HCT116 (cell line): ENCODE results near the gene SLC7A9. TPM values are rescaled to one million over a fixed set of nuclear protein-coding genes. Genes with fewer than 3 reads are reported as not detected.
"Not testable (repeated sequence)": the region's sequence is repeated elsewhere in the genome, so short reads cannot be mapped to it uniquely, and the experiment has no call there.

Experiments used
- ATAC-seq: fragments of 200-7000 bp; cut with Tn5 transposase; 2 replicates; pipeline ENCODE4 v1.9.1; 2020; ENCODE audit warnings: mild to moderate bottlenecking, moderate library complexity
- BruUV-seq: library from RNA; stranded (reverse); fragments of 400-500 nt; replicated peaks from 2 replicates; lab custom pipeline; 2021; lab: Mats Ljungman, UMichigan
- CTCF ChIA-PET: fragments of 300-600 bp; sonication (Branson Sonifier 250); formaldehyde crosslinking; loops from one replicate; lab custom pipeline; 2021; ENCODE audit warnings: antibody characterized with exemption; lab: Charles Lee
- POLR2A ChIA-PET: fragments of 300-600, 350-600 bp; sonication (Branson Sonifier 250); formaldehyde crosslinking; loops from one replicate; lab custom pipeline; 2021; ENCODE audit warnings: antibody characterized with exemption; lab: Charles Lee
- RAD21 ChIA-PET, 2 experiments: fragments of 300-600 bp; sonication (Branson Sonifier 250); formaldehyde crosslinking; loops; one replicate each; lab custom pipeline; 2023; ENCODE audit warnings: low total read pairs in 2 of 2; ENCODE audit not compliant: uncharacterized antibody in 2 of 2, unreplicated experiment in 2 of 2, low non-redundant PET in 1 of 2; lab: Charles Lee
- DNase-seq: peaks from one replicate; pipeline ENCODE4 v3.0.0-alpha.2; 2010; ENCODE audit warnings: low read depth, low spot score
- H2AFZ ChIP-seq: fragments of 200-600 bp; shearing (Covaris generic), sonication (generic); 2 replicates; pipeline ENCODE4 v1.6.1; 2017; ENCODE audit warnings: low read depth, mixed run types, mixed read lengths, antibody characterized with exemption, low read length; ENCODE audit not compliant: poor library complexity, severe bottlenecking
- H3K27ac ChIP-seq: 2 replicates; pipeline ENCODE4 v1.5.1; 2012; ENCODE audit warnings: low read depth, low read length
- H3K27me3 ChIP-seq: fragments of 200-600 bp; sonication (generic); 2 replicates; pipeline ENCODE4 v1.6.1; 2016; ENCODE audit warnings: mixed run types, low read length, mixed read lengths; ENCODE audit not compliant: insufficient read depth
- H3K36me3 ChIP-seq, 2 experiments: fragments of 200-500 bp in 1 of 2; fragments of 200-600 bp in 1 of 2; sonication (Bioruptor generic) in 1 of 2; sonication (generic) in 1 of 2; 2 replicates each; pipeline versions ENCODE4 v1.5.1 to v1.6.1; 2014 to 2016; ENCODE audit warnings: low read length in 2 of 2, inconsistent platforms in 1 of 2, mixed read lengths in 1 of 2, mixed run types in 1 of 2; ENCODE audit not compliant: insufficient read depth in 2 of 2, control insufficient read depth in 1 of 2
- H3K4me1 ChIP-seq, 2 experiments: fragments of 200-600 bp in 1 of 2; sonication (generic) in 1 of 2; 2 replicates each; pipeline versions ENCODE4 v1.5.1 to v1.6.1; 2012 to 2017; ENCODE audit warnings: low read length in 2 of 2, inconsistent platforms in 1 of 2, mild to moderate bottlenecking in 1 of 2, mixed read lengths in 1 of 2, mixed run types in 1 of 2, moderate library complexity in 1 of 2; ENCODE audit not compliant: insufficient read depth in 2 of 2, control insufficient read depth in 1 of 2
- H3K4me2 ChIP-seq: fragments of 200-600 bp; sonication (generic); 2 replicates; pipeline ENCODE4 v1.6.1; 2017; ENCODE audit warnings: mixed run types, low read length, mixed read lengths
- H3K4me3 ChIP-seq, 2 experiments: fragments of 200-600 bp in 1 of 2; sonication (generic) in 1 of 2; replicated peaks in 1 of 2; 2 replicates each; pipeline ENCODE4 v1.5.1; 2011 to 2016; ENCODE audit warnings: low read length in 2 of 2, control low read depth in 1 of 2, low read depth in 1 of 2, mild to moderate bottlenecking in 1 of 2, mixed read lengths in 1 of 2, mixed run types in 1 of 2
- H3K79me2 ChIP-seq: fragments of 200-600 bp; sonication (generic); 2 replicates; pipeline ENCODE4 v1.6.1; 2017; ENCODE audit warnings: mild to moderate bottlenecking, mixed run types, low read length, moderate library complexity, mixed read lengths; ENCODE audit not compliant: insufficient read depth
- H3K9ac ChIP-seq: fragments of 200-600 bp; sonication (generic); 2 replicates; pipeline ENCODE4 v1.6.1; 2016; ENCODE audit warnings: low read length, mixed read lengths
- H3K9me2 ChIP-seq: fragments of 200-600 bp; sonication (generic), shearing (Covaris generic); 2 replicates; pipeline ENCODE4 v1.6.1; 2017; ENCODE audit warnings: mixed run types, mild to moderate bottlenecking, moderate library complexity; ENCODE audit not compliant: insufficient read depth
- H3K9me3 ChIP-seq, 2 experiments: fragments of 200-500 bp in 1 of 2; fragments of 200-600 bp in 1 of 2; sonication (Bioruptor generic) in 1 of 2; sonication (generic) in 1 of 2; 2 replicates each; pipeline ENCODE4 v1.6.1; 2014 to 2017; ENCODE audit warnings: low read length in 2 of 2, mixed read lengths in 2 of 2, inconsistent platforms in 1 of 2, low read depth in 1 of 2, mild to moderate bottlenecking in 1 of 2, mixed run types in 1 of 2, moderate library complexity in 1 of 2; ENCODE audit not compliant: control insufficient read depth in 1 of 2, insufficient read depth in 1 of 2
- H4K20me1 ChIP-seq: fragments of 200-600 bp; sonication (generic), shearing (Covaris generic); 2 replicates; pipeline ENCODE4 v1.6.1; 2017; ENCODE audit warnings: mixed run types, mild to moderate bottlenecking, moderate library complexity; ENCODE audit not compliant: insufficient read depth
- EGR1 ChIP-seq: IDR thresholded peaks from 2 replicates; pipeline ENCODE4 v1.6.1; 2012; ENCODE audit warnings: low read depth
- ELF1 ChIP-seq: IDR thresholded peaks from 2 replicates; pipeline ENCODE4 v1.6.1; 2012; ENCODE audit warnings: low read depth, borderline replicate concordance
- EZH2 ChIP-seq: fragments of 200-600 bp; sonication (generic); IDR thresholded peaks from 2 replicates; pipeline ENCODE4 v1.6.1; 2017; ENCODE audit warnings: antibody characterized with exemption, mixed run types
- EZH2phosphoT487 ChIP-seq: fragments of 200-600 bp; IDR thresholded peaks from 2 replicates; pipeline ENCODE4 v1.6.1; 2018; ENCODE audit warnings: antibody characterized with exemption, borderline replicate concordance
- POLR2A ChIP-seq: IDR thresholded peaks from 2 replicates; pipeline ENCODE4 v1.7.0; 2011; ENCODE audit warnings: borderline replicate concordance; ENCODE audit not compliant: insufficient read depth, insufficient read length; ENCODE audit errors: extremely low read depth
- REST ChIP-seq: IDR thresholded peaks from 2 replicates; pipeline ENCODE4 v1.6.1; 2012; ENCODE audit warnings: low read depth
- SIN3A ChIP-seq: IDR thresholded peaks from 2 replicates; pipeline ENCODE4 v1.6.1; 2012; ENCODE audit warnings: low read depth
- TCF7L2 ChIP-seq: IDR thresholded peaks from 2 replicates; pipeline ENCODE4 v1.7.0; 2011; ENCODE audit warnings: borderline replicate concordance, inconsistent platforms; ENCODE audit not compliant: insufficient read depth, insufficient read length; ENCODE audit errors: extremely low read depth
- YY1 ChIP-seq: IDR thresholded peaks from 2 replicates; pipeline ENCODE4 v1.6.1; 2011; ENCODE audit warnings: low read length, low read depth, moderate library complexity, mild to moderate bottlenecking; ENCODE audit not compliant: insufficient replicate concordance; ENCODE audit errors: extremely low read depth
- ZBTB33 ChIP-seq: IDR thresholded peaks from 2 replicates; pipeline ENCODE4 v1.6.1; 2011; ENCODE audit warnings: mild to moderate bottlenecking, low read length, moderate library complexity; ENCODE audit not compliant: insufficient replicate concordance; ENCODE audit errors: extremely low read depth
- ZFX ChIP-seq: fragments of 450-650 bp; IDR thresholded peaks from 2 replicates; pipeline ENCODE4 v1.6.1; 2017
- ZNF274 ChIP-seq: fragments of 200-500 bp; sonication (Bioruptor generic); IDR thresholded peaks from 2 replicates; pipeline ENCODE4 v1.6.1; 2014; ENCODE audit warnings: mild to moderate bottlenecking, low read depth, low read length, inconsistent platforms
- intact Hi-C: fragments of 100-400 bp; cut with micrococcal nuclease; formaldehyde crosslinking; loops from 2 replicates; pipeline ENCODE4 v1.10.0; 2022
- total RNA-seq: library from RNA; stranded (reverse); gene quantifications from one replicate; pipeline ENCODE4 v1.2.1, GENCODE V29; 2021; ENCODE audit not compliant: unreplicated experiment

The SLC7A9 gene
- total RNA-seq, 1 experiment from 2014 or later, result 0.42 TPM

DNA sequence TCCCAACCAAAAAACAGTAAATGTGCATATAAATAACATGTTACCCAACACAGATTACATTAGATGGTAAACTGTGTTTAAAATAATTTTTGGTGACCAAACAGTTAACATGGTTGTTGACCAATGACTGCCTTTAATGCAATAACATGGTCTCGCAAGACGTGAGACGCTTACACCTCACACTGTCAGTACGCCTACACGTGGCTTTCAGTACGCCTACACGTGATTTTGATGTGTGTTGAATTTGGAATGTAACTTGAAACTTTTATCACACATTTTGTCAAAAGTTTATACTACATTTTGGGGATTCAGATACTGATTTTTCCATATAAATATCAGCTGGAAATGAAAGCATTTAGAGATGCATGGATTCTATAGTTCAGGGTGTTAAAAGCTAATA, 32.0 kb downstream of the SLC7A9 start:
- TF ChIP-seq EGR1 (no peak), POLR2A (no peak), ZBTB33 (no peak), REST (no peak), ZFX (no peak), EZH2 (no peak), EZH2phosphoT487 (no peak), SIN3A (no peak), ZNF274 (no peak), ELF1 (no peak), YY1 (no peak), TCF7L2 (no peak)
- intact Hi-C loops, result no loop called here
- Histone ChIP-seq H3K9me3 (peaks cover 6 to 9% of the 10 kb centered on the region in 2 experiments; a peak in 2 of 4 replicates), H4K20me1 (no peaks in the 10 kb centered on the region), H3K4me3 (no peak overlapping the region), H3K9ac (no peak overlapping the region), H3K27ac (no peak overlapping the region), H3K27me3 (no peaks in the 10 kb centered on the region), H3K36me3 (no peaks in the 10 kb centered on the region), H3K9me2 (no peaks in the 10 kb centered on the region), H2AFZ (no peak overlapping the region), H3K79me2 (no peaks in the 10 kb centered on the region), H3K4me1 (0 out of 4 replicates have a peak, but pooled peaks cover 0 to 2% of the 10 kb centered on the region in 2 experiments), H3K4me2 (no peak overlapping the region)
- BruUV-seq, result no TSS peak
- RAD21 ChIA-PET, result no interaction called here
- POLR2A ChIA-PET, result no interaction called here
- DNase-seq (no peak), ATAC-seq (no peak)
- CTCF ChIA-PET, result no interaction called here

DNA sequence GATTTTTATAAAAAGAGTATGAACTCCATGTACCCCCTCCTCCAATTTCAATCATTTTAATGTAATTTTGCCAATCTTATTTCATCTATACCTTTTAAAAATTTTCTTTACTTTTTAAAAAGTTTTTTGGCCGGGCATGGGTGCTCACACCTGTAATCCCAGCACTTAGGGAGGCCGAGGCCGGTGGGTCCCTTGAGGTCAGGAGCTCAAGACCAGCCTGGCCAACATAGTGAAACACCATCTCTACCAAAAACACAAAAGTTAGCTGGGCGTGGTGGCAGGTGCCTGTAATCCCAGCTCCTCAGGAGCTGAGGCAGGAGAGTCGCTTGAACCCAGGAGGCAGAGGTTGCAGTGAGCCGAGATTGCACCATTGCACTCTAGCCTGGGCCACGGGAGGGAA, 36.2 kb downstream of the SLC7A9 start:
- DNase-seq, CTCF ChIA-PET: not testable (repeated sequence)

More for the DNA sequence above, 36.2 kb downstream of the SLC7A9 start:
- ATAC-seq, POLR2A ChIA-PET, H3K4me1 ChIP-seq, H3K9ac ChIP-seq, BruUV-seq, H3K9me2 ChIP-seq, intact Hi-C loops, H3K27ac ChIP-seq, H3K9me3 ChIP-seq, H3K27me3 ChIP-seq, H3K36me3 ChIP-seq, H2AFZ ChIP-seq, H3K4me2 ChIP-seq, H4K20me1 ChIP-seq, RAD21 ChIA-PET, H3K79me2 ChIP-seq, H3K4me3 ChIP-seq: not testable (repeated sequence)
